Measurements from ENCODE around the gene NT5DC3.
A peak's percentile ranks its signal among the peaks of the same experiment; 100 is the strongest.

NT5DC3 gene

GRCh38 chr12:103778781-103779180 lies 62.3 kb downstream of the NT5DC3 start:
- DNase-seq (ENCODE audit: low spot score), result no peak
- Histone ChIP-seq H2BK120ac (ENCODE audit: low read depth, low read length) (no peak overlapping the region), H3K9me3 (replicated peaks in 1 of 2; ENCODE audit: control insufficient read depth in 2 of 2, insufficient read depth in 1 of 2, low read depth in 1 of 2, low read length in 2 of 2) (no peaks in the 10 kb centered on the region), H3K4me1 (ENCODE audit: control insufficient read depth in 2 of 2, insufficient read depth in 1 of 2, low read depth in 1 of 2, low read length in 2 of 2) (peaks cover 0 to 6% of the 10 kb centered on the region in 2 donors), H3K27ac (replicated peaks; ENCODE audit: low read length) (no peak overlapping the region), H3K18ac (ENCODE audit: low read length) (no peak overlapping the region), H2BK5ac (ENCODE audit: low read length) (no peak overlapping the region), H2AFZ (ENCODE audit: low read length) (no peak overlapping the region), H3K36me3 (replicated peaks in 1 of 2; ENCODE audit: control insufficient read depth in 2 of 2, insufficient read depth in 2 of 2, low read length in 2 of 2) (peaks cover 5 to 63% of the 10 kb centered on the region in 2 donors), H3K4ac (ENCODE audit: low read length) (no peak overlapping the region), H3K14ac (ENCODE audit: low read length) (no peak overlapping the region), H4K91ac (ENCODE audit: low read depth, low read length, poor library complexity) (no peak overlapping the region), H2BK15ac (ENCODE audit: low read length) (no peak overlapping the region), H3K4me3 (ENCODE audit: low read length in 2 of 2) (no peak overlapping the region), H3K23ac (ENCODE audit: low read depth, low read length, poor library complexity) (no peak overlapping the region), H3K4me2 (ENCODE audit: insufficient read depth, low read length, poor library complexity, severe bottlenecking) (no peak overlapping the region), H3K79me1 (ENCODE audit: low read depth, low read length) (no peaks in the 10 kb centered on the region), H4K8ac (ENCODE audit: low read depth, low read length) (no peak overlapping the region), H3K9ac (ENCODE audit: low read depth, low read length, poor library complexity) (no peak overlapping the region), H3K27me3 (ENCODE audit: control insufficient read depth in 3 of 3, insufficient read depth in 3 of 3, low read depth in 1 of 3, low read length in 3 of 3) (no peaks in the 10 kb centered on the region), H2BK12ac (ENCODE audit: low read length) (no peak overlapping the region), H2AK5ac (ENCODE audit: low read depth, low read length) (no peak overlapping the region)
- WGBS, 2 donors (ENCODE audit: extremely low coverage in 2 of 2, insufficient read length in 2 of 2, insufficient replicate concordance in 1 of 2), result no CpG with 5 or more reads among the region's 6 CpGs

- H3K18ac ChIP-seq (ENCODE audit: low read length), result no peak overlapping the region
- no peak overlapping the region for H2BK120ac ChIP-seq (ENCODE audit: low read depth, low read length)
- no peak overlapping the region for H3K4me2 ChIP-seq (ENCODE audit: insufficient read depth, low read length, poor library complexity, severe bottlenecking)
- H3K9me3 ChIP-seq (replicated peaks in 1 of 2; ENCODE audit: control insufficient read depth in 2 of 2, insufficient read depth in 1 of 2, low read depth in 1 of 2, low read length in 2 of 2), result no peaks in the 10 kb centered on the region
- no peak overlapping the region for H2BK12ac ChIP-seq (ENCODE audit: low read length)
- no peak overlapping the region for H2AK5ac ChIP-seq (ENCODE audit: low read depth, low read length)
- no peak overlapping the region for H3K14ac ChIP-seq (ENCODE audit: low read length)
- no CpG with 5 or more reads among the region's 10 CpGs for WGBS, 2 donors (ENCODE audit: extremely low coverage in 2 of 2, insufficient read length in 2 of 2, insufficient replicate concordance in 1 of 2)
- H2BK15ac ChIP-seq (ENCODE audit: low read length), result no peak overlapping the region
- no peak overlapping the region for H3K23ac ChIP-seq (ENCODE audit: low read depth, low read length, poor library complexity)
- no peak overlapping the region for H3K4me3 ChIP-seq (ENCODE audit: low read length in 2 of 2)
- no peaks in the 10 kb centered on the region for H3K79me1 ChIP-seq (ENCODE audit: low read depth, low read length)
- H4K8ac ChIP-seq (ENCODE audit: low read depth, low read length), result no peak overlapping the region
- no peak overlapping the region for H3K9ac ChIP-seq (ENCODE audit: low read depth, low read length, poor library complexity)
- H3K36me3 ChIP-seq (replicated peaks in 1 of 2; ENCODE audit: control insufficient read depth in 2 of 2, insufficient read depth in 2 of 2, low read length in 2 of 2), result peaks cover 3 to 41% of the 10 kb centered on the region in 2 donors
- H2BK5ac ChIP-seq (ENCODE audit: low read length), result no peak overlapping the region
- DNase-seq (ENCODE audit: low spot score), result no peak
- H4K91ac ChIP-seq (ENCODE audit: low read depth, low read length, poor library complexity), result no peak overlapping the region
- H2AFZ ChIP-seq (ENCODE audit: low read length), result no peak overlapping the region
- no peak overlapping the region for H3K4ac ChIP-seq (ENCODE audit: low read length)
- H3K27ac ChIP-seq (replicated peaks; ENCODE audit: low read length), result no peak overlapping the region
- H3K27me3 ChIP-seq (ENCODE audit: control insufficient read depth in 3 of 3, insufficient read depth in 3 of 3, low read depth in 1 of 3, low read length in 3 of 3), result no peaks in the 10 kb centered on the region
- peaks cover 0 to 8% of the 10 kb centered on the region in 2 donors for H3K4me1 ChIP-seq (ENCODE audit: control insufficient read depth in 2 of 2, insufficient read depth in 1 of 2, low read depth in 1 of 2, low read length in 2 of 2)
These were observed 66.0 kb downstream of the NT5DC3 start for GRCh38 chr12:103774977-103775560.

- no peak overlapping the region for H4K91ac ChIP-seq (ENCODE audit: low read depth, low read length, poor library complexity)
- WGBS, 2 donors (ENCODE audit: extremely low coverage in 2 of 2, insufficient read length in 2 of 2, insufficient replicate concordance in 1 of 2), result no CpG with 5 or more reads among the region's 4 CpGs
These were observed 67.7 kb downstream of the NT5DC3 start for GRCh38 chr12:103773109-103773910.

GRCh38 chr12:103772367-103773108 lies 68.5 kb downstream of the NT5DC3 start:
- Histone ChIP-seq H3K4me3 (ENCODE audit: low read length in 2 of 2) (peak overlapping the region in 1 of 2 donors; percentile 38), H2AK5ac (ENCODE audit: low read depth, low read length) (no peak overlapping the region), H3K27ac (replicated peaks; ENCODE audit: low read length) (no peak overlapping the region), H3K9ac (ENCODE audit: low read depth, low read length, poor library complexity) (no peak overlapping the region), H4K91ac (ENCODE audit: low read depth, low read length, poor library complexity) (no peak overlapping the region), H3K27me3 (ENCODE audit: control insufficient read depth in 3 of 3, insufficient read depth in 3 of 3, low read depth in 1 of 3, low read length in 3 of 3) (no peaks in the 10 kb centered on the region), H2BK12ac (ENCODE audit: low read length) (no peak overlapping the region), H3K36me3 (replicated peaks in 1 of 2; ENCODE audit: control insufficient read depth in 2 of 2, insufficient read depth in 2 of 2, low read length in 2 of 2) (peaks cover 3 to 23% of the 10 kb centered on the region in 2 donors), H2BK120ac (ENCODE audit: low read depth, low read length) (no peak overlapping the region), H2BK5ac (ENCODE audit: low read length) (no peak overlapping the region), H3K4me2 (ENCODE audit: insufficient read depth, low read length, poor library complexity, severe bottlenecking) (no peak overlapping the region), H3K79me1 (ENCODE audit: low read depth, low read length) (no peaks in the 10 kb centered on the region), H3K18ac (ENCODE audit: low read length) (peak overlapping the region; percentile 0), H4K8ac (ENCODE audit: low read depth, low read length) (no peak overlapping the region), H3K4me1 (ENCODE audit: control insufficient read depth in 2 of 2, insufficient read depth in 1 of 2, low read depth in 1 of 2, low read length in 2 of 2) (peaks cover 0 to 12% of the 10 kb centered on the region in 2 donors), H3K14ac (ENCODE audit: low read length) (no peak overlapping the region), H3K4ac (ENCODE audit: low read length) (no peak overlapping the region), H2BK15ac (ENCODE audit: low read length) (no peak overlapping the region), H3K23ac (ENCODE audit: low read depth, low read length, poor library complexity) (no peak overlapping the region), H2AFZ (ENCODE audit: low read length) (no peak overlapping the region), H3K9me3 (replicated peaks in 1 of 2; ENCODE audit: control insufficient read depth in 2 of 2, insufficient read depth in 1 of 2, low read depth in 1 of 2, low read length in 2 of 2) (no peaks in the 10 kb centered on the region)
- DNase-seq (ENCODE audit: low spot score), result no peak
- no CpG with 5 or more reads among the region's 7 CpGs for WGBS, 2 donors (ENCODE audit: extremely low coverage in 2 of 2, insufficient read length in 2 of 2, insufficient replicate concordance in 1 of 2)

More at GRCh38 chr12:103773109-103773910, 67.7 kb downstream of the NT5DC3 start:
- no peak overlapping the region for H3K4me2 ChIP-seq (ENCODE audit: insufficient read depth, low read length, poor library complexity, severe bottlenecking)
- H3K27ac ChIP-seq (replicated peaks; ENCODE audit: low read length), result no peak overlapping the region
- H3K9me3 ChIP-seq (replicated peaks in 1 of 2; ENCODE audit: control insufficient read depth in 2 of 2, insufficient read depth in 1 of 2, low read depth in 1 of 2, low read length in 2 of 2), result no peaks in the 10 kb centered on the region
- H3K18ac ChIP-seq (ENCODE audit: low read length), result no peak overlapping the region
- no peaks in the 10 kb centered on the region for H3K27me3 ChIP-seq (ENCODE audit: control insufficient read depth in 3 of 3, insufficient read depth in 3 of 3, low read depth in 1 of 3, low read length in 3 of 3)
- no peaks in the 10 kb centered on the region for H3K79me1 ChIP-seq (ENCODE audit: low read depth, low read length)
- no peak overlapping the region for H2BK5ac ChIP-seq (ENCODE audit: low read length)
- H3K36me3 ChIP-seq (replicated peaks in 1 of 2; ENCODE audit: control insufficient read depth in 2 of 2, insufficient read depth in 2 of 2, low read length in 2 of 2), result peaks cover 3 to 28% of the 10 kb centered on the region in 2 donors
- no peak overlapping the region for H2BK15ac ChIP-seq (ENCODE audit: low read length)
- H2AK5ac ChIP-seq (ENCODE audit: low read depth, low read length), result no peak overlapping the region
- no peak overlapping the region for H2BK120ac ChIP-seq (ENCODE audit: low read depth, low read length)
- no peak overlapping the region for H4K8ac ChIP-seq (ENCODE audit: low read depth, low read length)
- H2BK12ac ChIP-seq (ENCODE audit: low read length), result no peak overlapping the region
- no peak overlapping the region for H3K23ac ChIP-seq (ENCODE audit: low read depth, low read length, poor library complexity)
- H2AFZ ChIP-seq (ENCODE audit: low read length), result no peak overlapping the region
- H3K9ac ChIP-seq (ENCODE audit: low read depth, low read length, poor library complexity), result no peak overlapping the region
- no peak for DNase-seq (ENCODE audit: low spot score)
- no peak overlapping the region for H3K14ac ChIP-seq (ENCODE audit: low read length)
- no peak overlapping the region for H3K4me3 ChIP-seq (ENCODE audit: low read length in 2 of 2)
- peaks cover 0 to 12% of the 10 kb centered on the region in 2 donors for H3K4me1 ChIP-seq (ENCODE audit: control insufficient read depth in 2 of 2, insufficient read depth in 1 of 2, low read depth in 1 of 2, low read length in 2 of 2)
- H3K4ac ChIP-seq (ENCODE audit: low read length), result no peak overlapping the region
